DOHH2 (cell line): Measurements from ENCODE around the gene MR1.

Experiments
- H3F3A ChIP-seq: fragments of 200-600 bp; sonication (generic), shearing (Covaris generic); 2 replicates; pipeline ENCODE4 v1.6.0; 2016; ENCODE audit warnings: antibody characterized with exemption, mild to moderate bottlenecking; ENCODE audit not compliant: control insufficient read depth, insufficient read depth
- H3K27ac ChIP-seq: fragments of 200-600 bp; sonication (generic); 2 replicates; pipeline ENCODE4 v1.5.1; 2014; ENCODE audit warnings: low read depth, mild to moderate bottlenecking, low read length, moderate library complexity
- H3K27me3 ChIP-seq: fragments of 200-600 bp; sonication (generic); 2 replicates; pipeline ENCODE4 v1.6.1; 2014; ENCODE audit warnings: mild to moderate bottlenecking, low read length, mixed read lengths; ENCODE audit not compliant: control insufficient read depth
- H3K36me3 ChIP-seq: fragments of 200-600 bp; sonication (generic); 2 replicates; pipeline ENCODE4 v1.6.1; 2014; ENCODE audit warnings: mild to moderate bottlenecking, low read length, moderate library complexity, mixed read lengths; ENCODE audit not compliant: control insufficient read depth
- H3K4me1 ChIP-seq: fragments of 200-600 bp; sonication (generic); 2 replicates; pipeline ENCODE4 v1.6.1; 2014; ENCODE audit warnings: mild to moderate bottlenecking, low read length, mixed read lengths; ENCODE audit not compliant: control insufficient read depth
- H3K4me2 ChIP-seq: fragments of 200-600 bp; sonication (generic); 2 replicates; pipeline ENCODE4 v1.6.0; 2014; ENCODE audit warnings: mild to moderate bottlenecking, low read length, moderate library complexity
- H3K4me3 ChIP-seq: fragments of 200-600 bp; sonication (generic); 2 replicates; pipeline ENCODE4 v1.5.1; 2014; ENCODE audit warnings: mild to moderate bottlenecking, low read length, mixed read lengths
- H3K79me2 ChIP-seq: fragments of 200-600 bp; sonication (generic); 2 replicates; pipeline ENCODE4 v1.6.1; 2014; ENCODE audit warnings: mild to moderate bottlenecking, low read length, mixed read lengths; ENCODE audit not compliant: control insufficient read depth
- H3K9me2 ChIP-seq: fragments of 200-600 bp; sonication (generic); replicated peaks from 2 replicates; pipeline ENCODE4 v1.6.1; 2014; ENCODE audit warnings: mild to moderate bottlenecking, low read length, mixed read lengths; ENCODE audit not compliant: control insufficient read depth
- H3K9me3 ChIP-seq: fragments of 200-600 bp; sonication (generic); 2 replicates; pipeline ENCODE4 v1.6.1; 2014; ENCODE audit warnings: antibody characterized with exemption, low read length, mixed read lengths; ENCODE audit not compliant: control insufficient read depth, insufficient read depth
- H4K20me1 ChIP-seq: fragments of 200-600 bp; sonication (generic); 2 replicates; pipeline ENCODE4 v1.6.0; 2014; ENCODE audit warnings: low read depth, mild to moderate bottlenecking, antibody characterized with exemption, low read length, moderate library complexity; ENCODE audit not compliant: control insufficient read depth, insufficient read depth
- EZH2phosphoT487 ChIP-seq: fragments of 200-600 bp; sonication (generic); IDR thresholded peaks from 2 replicates; pipeline ENCODE4 v1.6.1; 2017; ENCODE audit warnings: borderline replicate concordance, mild to moderate bottlenecking, antibody characterized with exemption, low read length, moderate library complexity, mixed read lengths
- TF ChIP-seq, protein P1 (sequence below): fragments of 200-600 bp; sonication (generic); IDR thresholded peaks from one replicate; pipeline ENCODE4 v1.5.1; 2014; ENCODE audit warnings: antibody characterized with exemption, mild to moderate bottlenecking, low read depth, low read length; ENCODE audit not compliant: poor library complexity, severe bottlenecking

MR1 gene

DNA sequence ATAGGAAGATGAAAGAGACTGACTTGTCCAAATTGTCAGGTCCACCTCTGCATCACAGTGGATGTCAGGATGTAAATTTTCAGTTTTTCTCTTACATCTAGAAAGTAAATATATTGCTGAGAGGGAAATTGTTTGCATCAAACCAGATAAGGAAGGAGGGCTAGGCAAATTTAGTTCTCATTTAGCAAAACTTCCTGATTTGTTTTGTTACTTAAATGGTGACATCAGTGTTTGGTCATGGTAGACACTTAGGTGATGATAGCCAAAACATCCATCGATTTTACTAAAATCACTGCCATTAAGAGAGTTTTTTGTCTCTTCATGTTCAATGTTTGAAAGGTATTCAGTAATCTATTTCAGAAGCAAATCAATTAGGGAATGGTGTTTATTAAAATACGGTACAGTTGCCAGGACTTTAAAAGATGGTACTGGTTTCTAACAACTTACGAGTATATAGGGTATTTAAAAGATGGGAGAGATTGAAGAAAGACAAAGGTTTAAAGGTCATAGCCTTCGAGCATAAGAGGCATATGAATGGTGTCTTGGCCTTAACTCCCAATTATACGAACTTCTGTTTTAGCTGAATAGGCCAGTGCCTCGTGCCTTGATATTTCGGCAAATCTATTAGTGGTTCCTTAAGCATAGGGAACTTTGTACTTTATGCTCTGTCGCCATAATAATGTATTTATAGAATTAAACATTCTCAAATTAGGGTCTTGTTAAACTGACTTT, 57.7 kb downstream of the MR1 start:
- H3K27ac ChIP-seq = no peak overlapping the region
- H4K20me1 ChIP-seq = peaks cover 17% of the 10 kb centered on the region
- H3K4me1 ChIP-seq = peaks cover 34% of the 10 kb centered on the region
- peaks cover 10% of the 10 kb centered on the region for H3F3A ChIP-seq
- peaks cover 33% of the 10 kb centered on the region for H3K36me3 ChIP-seq
- peak overlapping the region; percentile 78 for H3K4me2 ChIP-seq
- H3K27me3 ChIP-seq = no peaks in the 10 kb centered on the region
- TF ChIP-seq EZH2phosphoT487 = no peak
- TF ChIP-seq, protein P1, sequence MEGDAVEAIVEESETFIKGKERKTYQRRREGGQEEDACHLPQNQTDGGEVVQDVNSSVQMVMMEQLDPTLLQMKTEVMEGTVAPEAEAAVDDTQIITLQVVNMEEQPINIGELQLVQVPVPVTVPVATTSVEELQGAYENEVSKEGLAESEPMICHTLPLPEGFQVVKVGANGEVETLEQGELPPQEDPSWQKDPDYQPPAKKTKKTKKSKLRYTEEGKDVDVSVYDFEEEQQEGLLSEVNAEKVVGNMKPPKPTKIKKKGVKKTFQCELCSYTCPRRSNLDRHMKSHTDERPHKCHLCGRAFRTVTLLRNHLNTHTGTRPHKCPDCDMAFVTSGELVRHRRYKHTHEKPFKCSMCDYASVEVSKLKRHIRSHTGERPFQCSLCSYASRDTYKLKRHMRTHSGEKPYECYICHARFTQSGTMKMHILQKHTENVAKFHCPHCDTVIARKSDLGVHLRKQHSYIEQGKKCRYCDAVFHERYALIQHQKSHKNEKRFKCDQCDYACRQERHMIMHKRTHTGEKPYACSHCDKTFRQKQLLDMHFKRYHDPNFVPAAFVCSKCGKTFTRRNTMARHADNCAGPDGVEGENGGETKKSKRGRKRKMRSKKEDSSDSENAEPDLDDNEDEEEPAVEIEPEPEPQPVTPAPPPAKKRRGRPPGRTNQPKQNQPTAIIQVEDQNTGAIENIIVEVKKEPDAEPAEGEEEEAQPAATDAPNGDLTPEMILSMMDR = no peak
- peak overlapping the region; percentile 98 for H3K4me3 ChIP-seq
- peaks cover 42% of the 10 kb centered on the region for H3K79me2 ChIP-seq
- no peaks in the 10 kb centered on the region for H3K9me3 ChIP-seq
- H3K9me2 ChIP-seq = no peaks in the 10 kb centered on the region

DNA sequence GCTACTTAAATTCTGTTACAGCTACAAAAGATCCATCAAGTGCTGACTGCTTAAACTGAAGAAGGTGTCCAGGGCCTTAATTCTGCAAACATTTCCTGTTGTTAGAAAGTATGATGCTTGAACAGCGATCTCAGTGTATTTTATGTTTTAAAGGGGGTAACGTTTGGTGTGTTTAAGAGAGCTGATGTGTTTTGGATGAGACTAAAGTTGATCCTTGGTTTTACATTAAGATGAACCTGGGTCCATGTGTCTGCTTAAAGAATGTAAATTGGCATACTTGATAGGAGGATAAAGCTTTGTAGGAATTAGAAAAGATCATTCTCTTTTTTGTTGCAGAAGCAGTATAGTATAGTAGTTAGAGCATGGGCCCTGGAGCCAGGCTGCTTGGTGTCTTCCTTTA, 58.3 kb downstream of the MR1 start:
- peaks cover 17% of the 10 kb centered on the region for H4K20me1 ChIP-seq
- no peak overlapping the region for H3K4me3 ChIP-seq
- TF ChIP-seq, protein P1 = no peak
- TF ChIP-seq EZH2phosphoT487 = no peak
- H3K79me2 ChIP-seq = peaks cover 42% of the 10 kb centered on the region
- no peak overlapping the region for H3K27ac ChIP-seq
- H3K9me3 ChIP-seq = no peaks in the 10 kb centered on the region
- no peaks in the 10 kb centered on the region for H3K9me2 ChIP-seq
- H3K36me3 ChIP-seq = peaks cover 33% of the 10 kb centered on the region
- peaks cover 32% of the 10 kb centered on the region for H3K4me1 ChIP-seq
- H3K4me2 ChIP-seq = peak overlapping the region; percentile 78
- H3K27me3 ChIP-seq = no peaks in the 10 kb centered on the region
- peaks cover 10% of the 10 kb centered on the region for H3F3A ChIP-seq

DNA sequence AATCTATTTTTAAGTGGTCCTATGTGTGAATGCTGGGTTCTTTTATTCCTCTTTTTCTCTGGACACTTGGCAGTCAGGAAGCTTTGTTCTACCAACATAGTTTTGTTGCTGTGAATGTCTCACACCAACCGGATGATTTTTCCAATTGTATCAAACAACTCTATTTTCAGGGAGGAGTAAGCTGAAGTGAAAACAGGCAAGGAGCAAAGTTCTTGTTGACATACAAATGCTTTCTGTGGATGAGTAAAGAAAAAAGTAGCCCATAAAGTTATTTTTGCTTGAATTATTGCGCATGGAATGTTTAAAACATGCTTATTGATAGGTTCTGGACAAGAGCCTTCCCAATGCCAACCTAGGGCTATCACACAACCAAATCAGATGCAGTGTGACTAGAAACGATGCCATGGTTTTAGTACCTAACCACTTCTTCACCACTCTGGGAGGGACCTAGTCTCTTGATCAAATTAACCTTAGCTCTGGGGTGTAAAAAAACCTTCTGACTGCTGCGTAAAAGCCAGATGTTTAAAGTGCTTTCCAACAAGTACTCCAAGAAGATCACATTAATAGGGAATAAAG, 59.2 kb downstream of the MR1 start:
- Histone ChIP-seq H3F3A (0 out of 2 replicates have a peak, but pooled peaks cover 6% of the 10 kb centered on the region), H3K4me1 (peaks cover 23% of the 10 kb centered on the region), H4K20me1 (peaks cover 17% of the 10 kb centered on the region), H3K79me2 (peaks cover 42% of the 10 kb centered on the region), H3K4me3 (no peak overlapping the region), H3K9me2 (no peaks in the 10 kb centered on the region), H3K27ac (no peak overlapping the region), H3K36me3 (peaks cover 33% of the 10 kb centered on the region), H3K27me3 (no peaks in the 10 kb centered on the region), H3K4me2 (no peak overlapping the region), H3K9me3 (no peaks in the 10 kb centered on the region)
- TF ChIP-seq, protein P1 = no peak
